HCT116 (cell line): Measurements from ENCODE around the gene SLC9A7. TPM values are rescaled to one million over a fixed set of nuclear protein-coding genes. Genes with fewer than 3 reads are reported as not detected.

Experiments used
- ATAC-seq: fragments of 200-7000 bp; cut with Tn5 transposase; 2 replicates; pipeline ENCODE4 v1.9.1; 2020; ENCODE audit warnings: mild to moderate bottlenecking, moderate library complexity
- BruUV-seq: library from RNA; stranded (reverse); fragments of 400-500 nt; replicated peaks from 2 replicates; lab custom pipeline; 2021; lab: Mats Ljungman, UMichigan
- CTCF ChIA-PET: fragments of 300-600 bp; sonication (Branson Sonifier 250); formaldehyde crosslinking; loops from one replicate; lab custom pipeline; 2021; ENCODE audit warnings: antibody characterized with exemption; lab: Charles Lee
- POLR2A ChIA-PET: fragments of 300-600, 350-600 bp; sonication (Branson Sonifier 250); formaldehyde crosslinking; loops from one replicate; lab custom pipeline; 2021; ENCODE audit warnings: antibody characterized with exemption; lab: Charles Lee
- RAD21 ChIA-PET, 2 experiments: fragments of 300-600 bp; sonication (Branson Sonifier 250); formaldehyde crosslinking; loops; one replicate each; lab custom pipeline; 2023; ENCODE audit warnings: low total read pairs in 2 of 2; ENCODE audit not compliant: uncharacterized antibody in 2 of 2, unreplicated experiment in 2 of 2, low non-redundant PET in 1 of 2; lab: Charles Lee
- DNase-seq: peaks from one replicate; pipeline ENCODE4 v3.0.0-alpha.2; 2010; ENCODE audit warnings: low read depth, low spot score
- H2AFZ ChIP-seq: fragments of 200-600 bp; shearing (Covaris generic), sonication (generic); 2 replicates; pipeline ENCODE4 v1.6.1; 2017; ENCODE audit warnings: low read depth, mixed run types, mixed read lengths, antibody characterized with exemption, low read length; ENCODE audit not compliant: poor library complexity, severe bottlenecking
- H3K27ac ChIP-seq: 2 replicates; pipeline ENCODE4 v1.5.1; 2012; ENCODE audit warnings: low read depth, low read length
- H3K27me3 ChIP-seq: fragments of 200-600 bp; sonication (generic); 2 replicates; pipeline ENCODE4 v1.6.1; 2016; ENCODE audit warnings: mixed run types, low read length, mixed read lengths; ENCODE audit not compliant: insufficient read depth
- H3K36me3 ChIP-seq, 2 experiments: fragments of 200-500 bp in 1 of 2; fragments of 200-600 bp in 1 of 2; sonication (Bioruptor generic) in 1 of 2; sonication (generic) in 1 of 2; 2 replicates each; pipeline versions ENCODE4 v1.5.1 to v1.6.1; 2014 to 2016; ENCODE audit warnings: low read length in 2 of 2, inconsistent platforms in 1 of 2, mixed read lengths in 1 of 2, mixed run types in 1 of 2; ENCODE audit not compliant: insufficient read depth in 2 of 2, control insufficient read depth in 1 of 2
- H3K4me1 ChIP-seq, 2 experiments: fragments of 200-600 bp in 1 of 2; sonication (generic) in 1 of 2; 2 replicates each; pipeline versions ENCODE4 v1.5.1 to v1.6.1; 2012 to 2017; ENCODE audit warnings: low read length in 2 of 2, inconsistent platforms in 1 of 2, mild to moderate bottlenecking in 1 of 2, mixed read lengths in 1 of 2, mixed run types in 1 of 2, moderate library complexity in 1 of 2; ENCODE audit not compliant: insufficient read depth in 2 of 2, control insufficient read depth in 1 of 2
- H3K4me2 ChIP-seq: fragments of 200-600 bp; sonication (generic); 2 replicates; pipeline ENCODE4 v1.6.1; 2017; ENCODE audit warnings: mixed run types, low read length, mixed read lengths
- H3K4me3 ChIP-seq, 2 experiments: fragments of 200-600 bp in 1 of 2; sonication (generic) in 1 of 2; replicated peaks in 1 of 2; 2 replicates each; pipeline ENCODE4 v1.5.1; 2011 to 2016; ENCODE audit warnings: low read length in 2 of 2, control low read depth in 1 of 2, low read depth in 1 of 2, mild to moderate bottlenecking in 1 of 2, mixed read lengths in 1 of 2, mixed run types in 1 of 2
- H3K79me2 ChIP-seq: fragments of 200-600 bp; sonication (generic); 2 replicates; pipeline ENCODE4 v1.6.1; 2017; ENCODE audit warnings: mild to moderate bottlenecking, mixed run types, low read length, moderate library complexity, mixed read lengths; ENCODE audit not compliant: insufficient read depth
- H3K9ac ChIP-seq: fragments of 200-600 bp; sonication (generic); 2 replicates; pipeline ENCODE4 v1.6.1; 2016; ENCODE audit warnings: low read length, mixed read lengths
- H3K9me2 ChIP-seq: fragments of 200-600 bp; sonication (generic), shearing (Covaris generic); 2 replicates; pipeline ENCODE4 v1.6.1; 2017; ENCODE audit warnings: mixed run types, mild to moderate bottlenecking, moderate library complexity; ENCODE audit not compliant: insufficient read depth
- H3K9me3 ChIP-seq, 2 experiments: fragments of 200-500 bp in 1 of 2; fragments of 200-600 bp in 1 of 2; sonication (Bioruptor generic) in 1 of 2; sonication (generic) in 1 of 2; 2 replicates each; pipeline ENCODE4 v1.6.1; 2014 to 2017; ENCODE audit warnings: low read length in 2 of 2, mixed read lengths in 2 of 2, inconsistent platforms in 1 of 2, low read depth in 1 of 2, mild to moderate bottlenecking in 1 of 2, mixed run types in 1 of 2, moderate library complexity in 1 of 2; ENCODE audit not compliant: control insufficient read depth in 1 of 2, insufficient read depth in 1 of 2
- H4K20me1 ChIP-seq: fragments of 200-600 bp; sonication (generic), shearing (Covaris generic); 2 replicates; pipeline ENCODE4 v1.6.1; 2017; ENCODE audit warnings: mixed run types, mild to moderate bottlenecking, moderate library complexity; ENCODE audit not compliant: insufficient read depth
- SRF ChIP-seq: IDR thresholded peaks from 2 replicates; pipeline ENCODE4 v1.6.1; 2012; ENCODE audit warnings: low read depth
- ZBTB33 ChIP-seq: IDR thresholded peaks from 2 replicates; pipeline ENCODE4 v1.6.1; 2011; ENCODE audit warnings: mild to moderate bottlenecking, low read length, moderate library complexity; ENCODE audit not compliant: insufficient replicate concordance; ENCODE audit errors: extremely low read depth
- ZNF274 ChIP-seq: fragments of 200-500 bp; sonication (Bioruptor generic); IDR thresholded peaks from 2 replicates; pipeline ENCODE4 v1.6.1; 2014; ENCODE audit warnings: mild to moderate bottlenecking, low read depth, low read length, inconsistent platforms
- intact Hi-C: fragments of 100-400 bp; cut with micrococcal nuclease; formaldehyde crosslinking; loops from 2 replicates; pipeline ENCODE4 v1.10.0; 2022
- total RNA-seq: library from RNA; stranded (reverse); gene quantifications from one replicate; pipeline ENCODE4 v1.2.1, GENCODE V29; 2021; ENCODE audit not compliant: unreplicated experiment
- TF ChIP-seq, protein P1 (sequence below), 3 experiments: fragments of 200-600 bp in 1 of 3; sonication (generic) in 1 of 3; IDR thresholded peaks in 2 of 3; conservative IDR thresholded peaks in 1 of 3; 2 replicates each; pipeline ENCODE4 v1.5.1; 2012 to 2017; ENCODE audit warnings: low read depth in 2 of 3, low read length in 2 of 3, antibody characterized with exemption in 1 of 3, borderline replicate concordance in 1 of 3, control low read depth in 1 of 3, mild to moderate bottlenecking in 1 of 3, mixed read lengths in 1 of 3, mixed run types in 1 of 3, moderate library complexity in 1 of 3; ENCODE audit not compliant: insufficient read depth in 1 of 3

The SLC9A7 gene
- total RNA-seq, 1 experiment from 2014 or later: 18.6 TPM

DNA sequence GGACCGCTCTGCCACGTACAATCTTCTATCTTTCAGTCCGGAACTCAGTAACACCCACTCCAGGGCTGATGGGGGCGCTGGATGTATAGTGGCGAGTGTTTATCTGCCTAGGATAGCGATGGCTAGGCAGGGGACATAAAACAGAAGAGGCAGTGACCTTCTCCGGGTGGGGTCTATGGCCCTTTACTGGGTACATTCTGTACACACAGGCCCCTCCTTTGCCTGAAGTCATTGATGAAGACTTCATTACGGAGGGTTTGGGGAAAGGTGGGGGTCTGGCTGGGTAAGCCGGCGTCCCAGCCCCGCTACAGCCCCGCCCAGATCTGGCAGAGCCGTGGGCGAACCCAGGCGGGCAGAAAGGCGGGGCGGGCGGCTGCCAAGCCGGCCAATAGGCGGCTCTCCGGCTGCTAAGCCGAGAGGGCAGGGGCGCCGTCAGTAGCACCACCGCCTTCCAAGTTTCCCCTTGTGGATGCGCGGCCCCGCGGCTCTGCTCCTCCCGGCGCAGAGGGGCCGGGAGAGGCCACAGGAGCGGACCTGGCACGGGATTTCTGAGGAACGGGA, 185.5 kb downstream of the SLC9A7 start, which contains the start of gene CHST7 (continued):
- TF ChIP-seq ZBTB33 (no peak), ZNF274 (no peak)

GRCh38 chrX:46572340-46572936, 186.5 kb downstream of the SLC9A7 start:
- intact Hi-C loops: no loop called here
- no peaks in the 10 kb centered on the region for H4K20me1 ChIP-seq
- H3K4me2 ChIP-seq: peak overlapping the region; percentile 81
- no peaks in the 10 kb centered on the region for H3K9me3 ChIP-seq
- peak overlapping the region; percentile 54 for H2AFZ ChIP-seq
- POLR2A ChIA-PET: interaction anchor here (1.3 kb wide), 1 partner anchor 10 kb away, joined by 3 read pairs; no protein-coding TSS in a partner anchor
- CTCF ChIA-PET: interaction anchor here (0.5 kb wide), 1 partner anchor 116 kb away, joined by 3 read pairs; no protein-coding TSS in a partner anchor
- no peaks in the 10 kb centered on the region for H3K9me2 ChIP-seq
- no peak overlapping the region for H3K9ac ChIP-seq
- no peak overlapping the region for H3K27ac ChIP-seq
- RAD21 ChIA-PET: no interaction called here
- H3K79me2 ChIP-seq: peaks cover 3% of the 10 kb centered on the region; the same call in 1 of the 2 replicates
- DNase-seq: no peak
- TF ChIP-seq SRF (no peak), ZNF274 (no peak)
- TF ChIP-seq, protein P1, sequence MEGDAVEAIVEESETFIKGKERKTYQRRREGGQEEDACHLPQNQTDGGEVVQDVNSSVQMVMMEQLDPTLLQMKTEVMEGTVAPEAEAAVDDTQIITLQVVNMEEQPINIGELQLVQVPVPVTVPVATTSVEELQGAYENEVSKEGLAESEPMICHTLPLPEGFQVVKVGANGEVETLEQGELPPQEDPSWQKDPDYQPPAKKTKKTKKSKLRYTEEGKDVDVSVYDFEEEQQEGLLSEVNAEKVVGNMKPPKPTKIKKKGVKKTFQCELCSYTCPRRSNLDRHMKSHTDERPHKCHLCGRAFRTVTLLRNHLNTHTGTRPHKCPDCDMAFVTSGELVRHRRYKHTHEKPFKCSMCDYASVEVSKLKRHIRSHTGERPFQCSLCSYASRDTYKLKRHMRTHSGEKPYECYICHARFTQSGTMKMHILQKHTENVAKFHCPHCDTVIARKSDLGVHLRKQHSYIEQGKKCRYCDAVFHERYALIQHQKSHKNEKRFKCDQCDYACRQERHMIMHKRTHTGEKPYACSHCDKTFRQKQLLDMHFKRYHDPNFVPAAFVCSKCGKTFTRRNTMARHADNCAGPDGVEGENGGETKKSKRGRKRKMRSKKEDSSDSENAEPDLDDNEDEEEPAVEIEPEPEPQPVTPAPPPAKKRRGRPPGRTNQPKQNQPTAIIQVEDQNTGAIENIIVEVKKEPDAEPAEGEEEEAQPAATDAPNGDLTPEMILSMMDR (IDR thresholded peaks at IDR 0.05 in 2 of 3, conservative IDR thresholded peaks at IDR 0.05 in 1 of 3; ENCODE audit: borderline replicate concordance in 1 of 3, insufficient read depth in 1 of 3, low read depth in 2 of 3, low read length in 2 of 3): peak in 2 of 3 experiments; percentile 11 to 14; a peak in 1 of 6 replicates
- H3K4me3 ChIP-seq: peak overlapping the region in 1 of 2 experiments; percentile 62; a peak in 1 of 4 replicates
- H3K27me3 ChIP-seq: no peaks in the 10 kb centered on the region
- H3K4me1 ChIP-seq: peaks cover 8 to 40% of the 10 kb centered on the region in 2 experiments; a peak in 3 of 4 replicates
- ATAC-seq: no peak
- H3K36me3 ChIP-seq: no peaks in the 10 kb centered on the region
- BruUV-seq: no TSS peak
